Kidney epithelial cell (primary cell): ENCODE measurements around the gene WDPCP. TPM values are rescaled to one million over a fixed set of nuclear protein-coding genes. Genes with fewer than 3 reads are reported as not detected.

Experiments
- DNase-seq: peaks from one replicate; pipeline ENCODE4 v3.0.0-alpha.2; 2010; ENCODE audit warnings: low read depth
- H3K27me3 ChIP-seq: 2 replicates; pipeline ENCODE4 v1.6.0; 2011; ENCODE audit warnings: low read length; ENCODE audit not compliant: control insufficient read depth, insufficient read depth
- H3K36me3 ChIP-seq: 2 replicates; pipeline ENCODE4 v1.5.1; 2011; ENCODE audit warnings: low read length; ENCODE audit not compliant: control insufficient read depth, insufficient read depth
- H3K4me3 ChIP-seq: 2 replicates; pipeline ENCODE4 v1.5.1; 2011; ENCODE audit warnings: low read depth, mild to moderate bottlenecking, control low read depth, low read length
- CTCF ChIP-seq: IDR thresholded peaks from 2 replicates; pipeline ENCODE4 v1.5.1; 2011; ENCODE audit warnings: mild to moderate bottlenecking, moderate library complexity, low read length, control low read depth, inconsistent platforms; ENCODE audit not compliant: insufficient read depth, poor library complexity, severe bottlenecking
- total RNA-seq: library from RNA; depleted of rRNA; stranded (reverse); fragments of >200 nt; gene quantifications from 2 replicates; pipeline ENCODE4 v1.2.3, GENCODE V29; 2015

Gene WDPCP
- total RNA-seq, 1 donor from 2014 or later, result 3.3 TPM

DNA sequence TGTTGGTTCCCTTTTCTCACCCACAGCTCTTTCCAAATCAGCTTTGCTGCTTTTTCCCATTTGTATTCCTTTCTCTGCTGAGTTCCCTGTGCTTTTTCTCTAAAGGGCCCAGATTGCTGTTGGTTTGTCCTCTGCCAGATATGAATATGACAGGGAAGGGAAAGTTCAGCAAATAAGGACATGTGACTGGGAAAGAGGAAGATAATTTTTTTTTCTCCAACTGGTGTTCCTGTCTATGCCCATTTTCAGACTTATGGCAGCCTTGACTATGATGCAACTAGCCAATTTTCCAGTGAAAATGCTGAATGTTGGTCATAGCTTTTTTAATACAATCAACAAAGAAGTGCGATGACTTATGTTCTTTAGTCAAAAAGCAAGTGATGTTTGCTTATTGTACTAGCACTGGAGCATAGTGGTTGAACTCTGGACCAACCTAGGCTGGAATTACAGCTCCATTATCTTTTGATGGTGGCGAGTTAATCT, 8.2 kb upstream of the WDPCP start:
- H3K4me3 ChIP-seq, result no peak overlapping the region
- H3K27me3 ChIP-seq, result no peaks in the 10 kb centered on the region
- DNase-seq, result no peak
- no peak for TF ChIP-seq CTCF
- peaks cover 2% of the 10 kb centered on the region for H3K36me3 ChIP-seq

DNA sequence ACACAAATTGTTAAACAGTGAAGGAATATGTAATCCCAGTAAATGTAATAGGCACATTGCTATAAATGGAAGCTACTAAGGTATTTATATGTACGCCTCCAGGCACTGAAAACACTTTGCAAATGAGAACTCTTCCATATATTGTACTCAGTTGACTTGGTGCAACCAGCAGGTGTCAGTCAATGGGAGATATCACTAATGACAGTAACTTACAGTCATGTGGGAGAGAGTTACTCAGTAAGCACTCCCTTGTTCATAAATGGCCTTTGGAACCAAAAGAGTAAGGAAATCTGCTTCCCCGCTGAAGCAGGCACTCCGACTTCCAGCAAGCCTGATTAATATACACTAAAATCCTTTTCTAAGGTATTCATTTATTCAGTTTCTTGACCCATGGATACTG, 6.4 kb upstream of the WDPCP start:
- Histone ChIP-seq H3K4me3 (no peak overlapping the region), H3K27me3 (no peaks in the 10 kb centered on the region), H3K36me3 (no peaks in the 10 kb centered on the region)
- peak; percentile 6 for TF ChIP-seq CTCF
- no peak for DNase-seq

- H3K4me3 ChIP-seq, result no peak overlapping the region
- no peak for TF ChIP-seq CTCF
- H3K27me3 ChIP-seq, result no peaks in the 10 kb centered on the region
- no peak for DNase-seq
- no peaks in the 10 kb centered on the region for H3K36me3 ChIP-seq
These were observed 3.4 kb upstream of the WDPCP start for GRCh38 chr2:63591566-63592175.

DNA sequence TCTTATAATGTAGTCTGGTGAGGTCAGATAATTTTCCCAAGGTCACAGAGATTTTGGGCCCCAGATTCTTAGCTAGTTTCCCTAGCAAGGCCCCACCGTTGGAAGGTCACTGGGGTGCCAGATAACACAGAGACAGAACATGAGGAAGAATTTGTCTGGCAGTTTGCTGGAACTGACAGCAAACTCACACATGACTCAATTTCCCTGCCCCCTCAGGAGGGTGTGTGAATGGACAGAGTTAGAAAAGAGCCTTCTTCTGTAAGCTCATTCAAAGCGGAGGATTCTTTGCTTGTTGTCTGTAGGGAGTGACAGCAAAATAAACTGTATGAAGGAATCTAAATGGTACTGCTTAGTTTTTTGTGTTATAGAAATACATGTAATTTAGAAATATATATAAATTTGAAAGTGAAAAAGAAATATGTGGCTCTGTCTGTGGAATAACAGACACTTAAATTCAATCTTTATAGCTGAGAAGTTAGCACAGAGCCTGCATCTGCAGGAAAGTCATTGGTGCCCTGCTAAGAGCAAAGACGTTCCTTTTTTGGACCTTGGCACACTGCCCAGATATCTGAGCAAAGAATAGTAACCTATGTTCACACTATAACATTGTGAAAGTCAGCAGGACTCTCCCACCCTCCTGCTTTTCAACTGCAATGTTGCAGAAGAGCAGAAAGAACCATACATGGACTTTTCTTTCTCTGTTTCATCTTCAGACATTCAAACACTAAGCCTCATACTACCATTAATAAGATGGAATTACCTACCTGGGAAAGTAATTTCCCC, 2.5 kb upstream of the WDPCP start:
- Histone ChIP-seq H3K36me3 (no peaks in the 10 kb centered on the region), H3K27me3 (no peaks in the 10 kb centered on the region), H3K4me3 (no peak overlapping the region)
- no peak for TF ChIP-seq CTCF
- DNase-seq, result no peak

DNA sequence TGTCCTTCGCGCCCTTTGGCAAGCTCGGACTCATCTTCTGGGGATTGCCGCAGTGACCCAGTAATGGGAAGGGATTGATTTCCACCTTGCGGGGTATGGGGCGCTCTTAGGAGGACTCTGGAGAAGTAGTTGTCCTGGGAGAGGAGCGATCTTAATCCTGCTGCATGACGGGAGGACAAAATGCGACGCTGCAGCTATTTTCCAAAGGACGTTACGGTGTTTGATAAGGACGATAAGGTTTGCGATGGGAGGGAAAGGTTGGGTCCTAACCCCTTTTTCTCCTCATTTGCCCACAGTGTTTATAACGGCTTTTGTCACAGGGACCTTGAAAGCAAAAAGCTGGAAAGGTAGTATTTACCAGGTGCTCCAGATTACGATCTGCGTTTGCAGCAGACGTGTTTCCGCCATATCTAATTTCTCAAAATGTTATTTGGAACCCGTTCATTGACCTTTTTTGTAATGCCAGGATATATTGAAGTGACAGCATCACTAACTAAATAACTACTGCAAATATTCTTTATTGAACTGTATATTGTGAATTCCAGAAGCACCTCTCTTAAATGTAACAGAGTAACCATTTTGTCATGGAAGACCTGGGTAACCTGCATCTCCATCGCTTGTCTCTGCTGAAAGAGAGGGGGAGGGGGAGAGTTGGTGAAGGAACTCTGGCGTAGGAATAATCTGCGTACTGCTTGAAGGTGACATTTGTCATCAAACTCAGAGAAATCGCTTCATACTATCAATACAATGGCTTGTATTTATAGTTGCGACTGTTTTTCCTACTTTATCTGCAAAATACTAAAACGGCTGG, 1.1 kb upstream of the WDPCP start:
- no peaks in the 10 kb centered on the region for H3K27me3 ChIP-seq
- no peak for DNase-seq
- peak overlapping the region; percentile 91 for H3K4me3 ChIP-seq
- TF ChIP-seq CTCF, result no peak
- H3K36me3 ChIP-seq, result no peaks in the 10 kb centered on the region
